ENCODE data around the gene RPS6KL1.

RPS6KL1 gene

GRCh38 chr14:74924061-74924460, 1.0 kb upstream of the RPS6KL1 start:
- no peak for DNase-seq (ENCODE audit: low read depth)
- H3K4me3 ChIP-seq (ENCODE audit: low read depth, low read length): no peak overlapping the region
- no peak for TF ChIP-seq CTCF (IDR thresholded peaks at IDR 0.05; ENCODE audit: control insufficient read depth, extremely low read depth, insufficient read depth)

- no peak for TF ChIP-seq CTCF (IDR thresholded peaks at IDR 0.05; ENCODE audit: control insufficient read depth, extremely low read depth, insufficient read depth)
- DNase-seq (ENCODE audit: low read depth): no peak
- H3K4me3 ChIP-seq (ENCODE audit: low read depth, low read length): peak overlapping the region; percentile 93
Observed at GRCh38 chr14:74921987-74922751, 891 bp downstream of the RPS6KL1 start.

- no peak overlapping the region for H3K4me3 ChIP-seq (ENCODE audit: low read depth, low read length)
- no peak for TF ChIP-seq CTCF (IDR thresholded peaks at IDR 0.05; ENCODE audit: control insufficient read depth, extremely low read depth, insufficient read depth)
- no peak for DNase-seq (ENCODE audit: low read depth)
Observed at GRCh38 chr14:74921053-74921620, 1.9 kb downstream of the RPS6KL1 start.

- H3K4me3 ChIP-seq (ENCODE audit: low read depth, low read length): no peak overlapping the region
- DNase-seq (ENCODE audit: low read depth): no peak
- TF ChIP-seq CTCF (IDR thresholded peaks at IDR 0.05; ENCODE audit: control insufficient read depth, extremely low read depth, insufficient read depth): no peak
Observed at GRCh38 chr14:74920281-74920680, 2.8 kb downstream of the RPS6KL1 start.

GRCh38 chr14:74919421-74920165, 3.5 kb downstream of the RPS6KL1 start:
- no peak overlapping the region for H3K4me3 ChIP-seq (ENCODE audit: low read depth, low read length)
- no peak for DNase-seq (ENCODE audit: low read depth)
- TF ChIP-seq CTCF (IDR thresholded peaks at IDR 0.05; ENCODE audit: control insufficient read depth, extremely low read depth, insufficient read depth): no peak

- no peak for TF ChIP-seq CTCF (IDR thresholded peaks at IDR 0.05; ENCODE audit: control insufficient read depth, extremely low read depth, insufficient read depth)
- DNase-seq (ENCODE audit: low read depth): no peak
- no peak overlapping the region for H3K4me3 ChIP-seq (ENCODE audit: low read depth, low read length)
Observed at GRCh38 chr14:74918380-74918779, 4.7 kb downstream of the RPS6KL1 start.

All from LNCaP clone FGC (cell line).